ENCODE measurements around the gene HAS3.
"Not testable (repeated sequence)": the region's sequence is repeated elsewhere in the genome, so short reads cannot be mapped to it uniquely, and the experiment has no call there.

Gene HAS3

DNA sequence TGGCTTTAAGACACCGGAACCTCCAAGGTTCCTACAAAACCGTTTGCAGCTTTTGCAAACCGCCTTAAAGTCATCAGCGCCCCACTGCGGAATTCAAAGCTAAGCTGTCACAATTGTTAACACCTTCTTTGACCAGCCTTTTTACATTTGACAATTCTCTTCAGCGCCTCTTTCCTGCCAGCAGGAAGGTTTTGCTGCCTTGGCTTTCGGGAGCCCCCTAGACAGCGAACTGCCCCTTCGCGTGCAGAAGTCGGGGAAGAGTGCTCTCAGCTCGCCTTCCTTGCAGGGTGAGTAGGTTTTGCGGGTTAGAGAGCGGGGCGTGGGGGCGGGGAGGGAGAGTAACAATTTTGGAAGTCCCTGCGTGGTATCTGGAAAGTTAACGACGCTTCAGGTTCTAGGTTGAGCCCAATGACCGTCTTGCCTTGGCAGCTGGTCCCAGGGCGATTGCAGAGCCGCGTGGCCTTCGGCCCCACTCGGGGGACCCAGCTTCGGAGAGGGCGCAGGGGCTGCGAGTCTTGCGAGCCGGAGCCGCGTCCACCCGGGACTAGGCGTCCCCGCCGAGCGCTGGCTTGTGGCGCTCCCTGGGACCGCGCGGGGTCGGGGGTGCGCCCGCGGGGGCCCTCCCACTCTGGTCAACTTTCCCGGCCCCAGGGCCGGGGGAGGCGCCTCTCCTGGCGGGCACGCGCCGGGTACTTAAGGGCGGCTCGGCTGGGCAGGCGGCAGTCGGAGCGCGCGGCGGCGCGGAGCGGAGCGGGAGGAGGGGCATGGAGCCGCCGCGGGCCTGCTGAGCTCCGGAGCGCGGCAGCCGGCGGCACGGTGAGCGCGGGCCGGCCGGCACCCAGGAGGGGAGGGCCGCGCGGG is at the start of gene HAS3:
HAS3 (plus strand) TSS at position 153 of the 861 bp plus-strand sequence. CDS start 3,743 bp downstream, outside the sequence.
- peak within 1 kb of the TSS; percentile 61 for H3K4me3 ChIP-seq (ENCODE audit: low read depth, low read length)
- H3K36me3 ChIP-seq (ENCODE audit: control insufficient read depth, insufficient read depth, low read length): no peaks in the 10 kb centered on the region
- peak within 1 kb of the TSS; percentile 26 for H3K27ac ChIP-seq
- peak within 1 kb of the TSS; percentile 92 for H3K4me2 ChIP-seq (ENCODE audit: low read length)
- peak within 1 kb of the TSS; percentile 90 for H2AFZ ChIP-seq
- no peak within 1 kb of the TSS for H3K9ac ChIP-seq
- peaks cover 5% of the 10 kb centered on the region for H3K4me1 ChIP-seq
- TF ChIP-seq, protein P1, sequence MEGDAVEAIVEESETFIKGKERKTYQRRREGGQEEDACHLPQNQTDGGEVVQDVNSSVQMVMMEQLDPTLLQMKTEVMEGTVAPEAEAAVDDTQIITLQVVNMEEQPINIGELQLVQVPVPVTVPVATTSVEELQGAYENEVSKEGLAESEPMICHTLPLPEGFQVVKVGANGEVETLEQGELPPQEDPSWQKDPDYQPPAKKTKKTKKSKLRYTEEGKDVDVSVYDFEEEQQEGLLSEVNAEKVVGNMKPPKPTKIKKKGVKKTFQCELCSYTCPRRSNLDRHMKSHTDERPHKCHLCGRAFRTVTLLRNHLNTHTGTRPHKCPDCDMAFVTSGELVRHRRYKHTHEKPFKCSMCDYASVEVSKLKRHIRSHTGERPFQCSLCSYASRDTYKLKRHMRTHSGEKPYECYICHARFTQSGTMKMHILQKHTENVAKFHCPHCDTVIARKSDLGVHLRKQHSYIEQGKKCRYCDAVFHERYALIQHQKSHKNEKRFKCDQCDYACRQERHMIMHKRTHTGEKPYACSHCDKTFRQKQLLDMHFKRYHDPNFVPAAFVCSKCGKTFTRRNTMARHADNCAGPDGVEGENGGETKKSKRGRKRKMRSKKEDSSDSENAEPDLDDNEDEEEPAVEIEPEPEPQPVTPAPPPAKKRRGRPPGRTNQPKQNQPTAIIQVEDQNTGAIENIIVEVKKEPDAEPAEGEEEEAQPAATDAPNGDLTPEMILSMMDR (IDR thresholded peaks at IDR 0.05): peak; percentile 52
- no peaks in the 10 kb centered on the region for H3K9me3 ChIP-seq (ENCODE audit: control insufficient read depth, low read length)
- H3K27me3 ChIP-seq (ENCODE audit: control insufficient read depth, insufficient read depth, low read length): no peaks in the 10 kb centered on the region
- H3K79me2 ChIP-seq: no peaks in the 10 kb centered on the region

- Histone ChIP-seq H3K9ac (no peak overlapping the region), H3K9me3 (ENCODE audit: control insufficient read depth, low read length) (no peaks in the 10 kb centered on the region), H3K27me3 (ENCODE audit: control insufficient read depth, insufficient read depth, low read length) (no peaks in the 10 kb centered on the region), H3K36me3 (ENCODE audit: control insufficient read depth, insufficient read depth, low read length) (no peaks in the 10 kb centered on the region), H3K79me2 (no peaks in the 10 kb centered on the region), H3K4me1 (no peaks in the 10 kb centered on the region), H3K27ac (no peak overlapping the region), H3K4me2 (ENCODE audit: low read length) (no peak overlapping the region), H2AFZ (no peak overlapping the region), H3K4me3 (ENCODE audit: low read depth, low read length) (no peak overlapping the region)
- TF ChIP-seq, protein P1 (IDR thresholded peaks at IDR 0.05): no peak
These were observed 49.5 kb upstream of the HAS3 start for GRCh38 chr16:69055980-69056379.

DNA sequence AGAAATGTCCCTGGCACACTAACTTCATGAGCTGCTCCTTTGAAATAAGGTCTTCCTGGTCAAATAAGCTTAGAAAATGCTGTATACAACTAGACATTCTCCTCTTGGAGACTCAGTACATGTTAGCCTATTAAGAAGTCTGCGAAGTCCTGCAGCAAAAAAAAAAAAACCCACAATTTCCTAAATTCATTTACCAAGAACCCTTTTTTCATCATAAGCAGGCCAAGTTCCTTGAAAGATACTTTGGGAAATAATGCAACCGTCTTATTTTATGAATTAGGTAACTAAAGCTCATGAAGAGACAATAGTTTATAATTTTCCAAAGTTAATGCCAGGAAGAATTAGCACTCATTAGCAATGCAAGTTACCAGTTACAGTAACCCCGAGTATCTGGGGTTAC is 49.0 kb upstream of the HAS3 start:
- H2AFZ ChIP-seq: no peak overlapping the region

GRCh38 chr16:69057400-69058378 is 47.8 kb upstream of the HAS3 start:
- no peaks in the 10 kb centered on the region for H3K27me3 ChIP-seq (ENCODE audit: control insufficient read depth, insufficient read depth, low read length)
- H3K9ac ChIP-seq: no peak overlapping the region
- H3K27ac ChIP-seq: no peak overlapping the region
- TF ChIP-seq, protein P1 (IDR thresholded peaks at IDR 0.05): no peak
- no peaks in the 10 kb centered on the region for H3K4me1 ChIP-seq
- no peaks in the 10 kb centered on the region for H3K79me2 ChIP-seq
- H2AFZ ChIP-seq: no peak overlapping the region
- no peak overlapping the region for H3K4me3 ChIP-seq (ENCODE audit: low read depth, low read length)
- no peak overlapping the region for H3K4me2 ChIP-seq (ENCODE audit: low read length)
- H3K9me3 ChIP-seq (ENCODE audit: control insufficient read depth, low read length): no peaks in the 10 kb centered on the region
- no peaks in the 10 kb centered on the region for H3K36me3 ChIP-seq (ENCODE audit: control insufficient read depth, insufficient read depth, low read length)

More for the DNA sequence above, 49.0 kb upstream of the HAS3 start:
- Histone ChIP-seq H3K9ac (no peak overlapping the region), H3K4me2 (ENCODE audit: low read length) (no peak overlapping the region), H3K79me2 (no peaks in the 10 kb centered on the region), H3K36me3 (ENCODE audit: control insufficient read depth, insufficient read depth, low read length) (no peaks in the 10 kb centered on the region), H3K4me1 (no peaks in the 10 kb centered on the region), H3K9me3 (ENCODE audit: control insufficient read depth, low read length) (no peaks in the 10 kb centered on the region), H3K27ac (no peak overlapping the region), H3K27me3 (ENCODE audit: control insufficient read depth, insufficient read depth, low read length) (no peaks in the 10 kb centered on the region), H3K4me3 (ENCODE audit: low read depth, low read length) (no peak overlapping the region)
- TF ChIP-seq, protein P1 (IDR thresholded peaks at IDR 0.05): no peak

GRCh38 chr16:69063491-69063890 is 42.0 kb upstream of the HAS3 start:
- H3K4me2 ChIP-seq (ENCODE audit: low read length); H3K4me3 ChIP-seq (ENCODE audit: low read depth, low read length); H3K4me1 ChIP-seq; H3K9ac ChIP-seq; H2AFZ ChIP-seq; H3K79me2 ChIP-seq; H3K9me3 ChIP-seq (ENCODE audit: control insufficient read depth, low read length); H3K27me3 ChIP-seq (ENCODE audit: control insufficient read depth, insufficient read depth, low read length); H3K27ac ChIP-seq; H3K36me3 ChIP-seq (ENCODE audit: control insufficient read depth, insufficient read depth, low read length): not testable (repeated sequence)
